Measurements from ENCODE around the gene CIRBP. TPM values are rescaled to one million over a fixed set of nuclear protein-coding genes. Genes with fewer than 3 reads are reported as not detected.

The CIRBP gene
- total and polyA plus RNA-seq, 9 of the 15 experiments (the other 6 are each of a cell fraction or from before 2014, with no cell fraction given): 20.5 to 327 (median 176) TPM

DNA sequence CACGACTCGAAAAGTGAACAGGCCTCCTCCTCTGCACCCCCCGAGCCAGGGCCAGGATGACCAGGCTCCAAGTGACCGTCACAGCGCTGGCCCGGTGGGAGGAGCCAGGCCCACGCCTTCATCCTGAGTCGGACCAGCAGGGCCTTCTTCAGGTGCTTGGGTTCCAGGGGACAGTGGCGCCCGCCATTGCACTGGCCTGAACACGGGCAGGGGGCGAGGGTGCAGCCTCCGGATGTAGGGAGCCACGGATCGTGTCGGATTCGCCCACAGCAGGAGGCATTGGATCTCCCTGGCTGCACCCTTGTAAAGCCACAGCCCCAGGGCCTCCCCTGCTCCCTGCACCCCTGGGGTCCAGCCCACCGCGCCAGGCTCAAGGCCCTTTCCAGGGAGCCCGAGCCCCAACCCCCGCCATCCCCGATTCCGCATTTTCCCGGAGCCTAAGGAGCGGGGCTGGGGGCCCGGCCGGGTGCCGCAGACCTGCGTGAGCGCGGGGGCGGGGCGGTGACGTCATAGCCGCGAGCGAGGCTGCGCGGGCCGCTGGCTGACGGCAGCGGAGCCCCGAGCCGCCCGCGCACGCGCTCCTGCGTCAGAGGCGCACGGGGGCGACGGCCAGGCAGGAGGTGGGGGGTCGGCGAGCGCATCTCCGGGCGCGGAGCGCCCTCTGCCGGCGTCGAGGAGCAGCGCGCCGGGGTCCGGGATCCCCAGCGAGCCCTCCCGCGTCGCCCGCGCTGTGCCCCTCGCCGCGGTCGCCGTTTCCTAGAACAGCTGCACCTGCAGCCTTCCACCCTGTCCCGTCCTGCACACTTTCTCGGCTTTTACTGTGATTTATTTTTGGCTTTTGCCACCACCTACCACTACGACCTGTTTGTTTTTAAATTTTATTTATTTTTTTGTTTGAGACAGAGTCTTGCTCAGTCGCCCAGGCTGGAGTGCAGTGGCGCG is 29.1 kb upstream of the CIRBP start (continued):
- TF ChIP-seq, protein P1, sequence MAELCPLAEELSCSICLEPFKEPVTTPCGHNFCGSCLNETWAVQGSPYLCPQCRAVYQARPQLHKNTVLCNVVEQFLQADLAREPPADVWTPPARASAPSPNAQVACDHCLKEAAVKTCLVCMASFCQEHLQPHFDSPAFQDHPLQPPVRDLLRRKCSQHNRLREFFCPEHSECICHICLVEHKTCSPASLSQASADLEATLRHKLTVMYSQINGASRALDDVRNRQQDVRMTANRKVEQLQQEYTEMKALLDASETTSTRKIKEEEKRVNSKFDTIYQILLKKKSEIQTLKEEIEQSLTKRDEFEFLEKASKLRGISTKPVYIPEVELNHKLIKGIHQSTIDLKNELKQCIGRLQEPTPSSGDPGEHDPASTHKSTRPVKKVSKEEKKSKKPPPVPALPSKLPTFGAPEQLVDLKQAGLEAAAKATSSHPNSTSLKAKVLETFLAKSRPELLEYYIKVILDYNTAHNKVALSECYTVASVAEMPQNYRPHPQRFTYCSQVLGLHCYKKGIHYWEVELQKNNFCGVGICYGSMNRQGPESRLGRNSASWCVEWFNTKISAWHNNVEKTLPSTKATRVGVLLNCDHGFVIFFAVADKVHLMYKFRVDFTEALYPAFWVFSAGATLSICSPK (IDR thresholded peaks at IDR 0.05; ENCODE audit: borderline replicate concordance): no peak
- TF ChIP-seq, protein P2, sequence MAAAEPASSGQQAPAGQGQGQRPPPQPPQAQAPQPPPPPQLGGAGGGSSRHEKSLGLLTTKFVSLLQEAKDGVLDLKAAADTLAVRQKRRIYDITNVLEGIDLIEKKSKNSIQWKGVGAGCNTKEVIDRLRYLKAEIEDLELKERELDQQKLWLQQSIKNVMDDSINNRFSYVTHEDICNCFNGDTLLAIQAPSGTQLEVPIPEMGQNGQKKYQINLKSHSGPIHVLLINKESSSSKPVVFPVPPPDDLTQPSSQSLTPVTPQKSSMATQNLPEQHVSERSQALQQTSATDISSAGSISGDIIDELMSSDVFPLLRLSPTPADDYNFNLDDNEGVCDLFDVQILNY (CRISPR knock-in tag; IDR thresholded peaks at IDR 0.05): no peak
- TF ChIP-seq ELF1 (tag; IDR thresholded peaks at IDR 0.05) (no peak), ZNF140 (CRISPR knock-in tag; IDR thresholded peaks at IDR 0.05) (no peak), EP400 (IDR thresholded peaks at IDR 0.05) (no peak; the same call in 1 of the 2 replicates), ZNF354B (CRISPR knock-in tag; IDR thresholded peaks at IDR 0.05) (no peak), CAMTA2 (CRISPR knock-in tag; conservative IDR thresholded peaks at IDR 0.05) (no peak), DDX20 (tag; IDR thresholded peaks at IDR 0.05; ENCODE audit: low read depth) (no peak), ZNF717 (CRISPR knock-in tag; IDR thresholded peaks at IDR 0.05) (no peak), NR4A1 (CRISPR knock-in tag; IDR thresholded peaks at IDR 0.05) (0 out of 2 replicates have a peak, but pooled peaks have one; percentile 71), NR4A1 (tag; IDR thresholded peaks at IDR 0.05) (0 out of 2 replicates have a peak, but pooled peaks have one; percentile 32), LEF1 (IDR thresholded peaks at IDR 0.05) (no peak)
- TF ChIP-seq, protein P3, sequence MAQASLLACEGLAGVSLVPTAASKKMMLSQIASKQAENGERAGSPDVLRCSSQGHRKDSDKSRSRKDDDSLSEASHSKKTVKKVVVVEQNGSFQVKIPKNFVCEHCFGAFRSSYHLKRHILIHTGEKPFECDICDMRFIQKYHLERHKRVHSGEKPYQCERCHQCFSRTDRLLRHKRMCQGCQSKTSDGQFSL (CRISPR knock-in tag; IDR thresholded peaks at IDR 0.05): peak; percentile 93
- TF ChIP-seq, protein P3 (tag; IDR thresholded peaks at IDR 0.05): peak in 1 of 2 experiments; percentile 61; a peak in 1 of 4 replicates
- TF ChIP-seq, protein P4, sequence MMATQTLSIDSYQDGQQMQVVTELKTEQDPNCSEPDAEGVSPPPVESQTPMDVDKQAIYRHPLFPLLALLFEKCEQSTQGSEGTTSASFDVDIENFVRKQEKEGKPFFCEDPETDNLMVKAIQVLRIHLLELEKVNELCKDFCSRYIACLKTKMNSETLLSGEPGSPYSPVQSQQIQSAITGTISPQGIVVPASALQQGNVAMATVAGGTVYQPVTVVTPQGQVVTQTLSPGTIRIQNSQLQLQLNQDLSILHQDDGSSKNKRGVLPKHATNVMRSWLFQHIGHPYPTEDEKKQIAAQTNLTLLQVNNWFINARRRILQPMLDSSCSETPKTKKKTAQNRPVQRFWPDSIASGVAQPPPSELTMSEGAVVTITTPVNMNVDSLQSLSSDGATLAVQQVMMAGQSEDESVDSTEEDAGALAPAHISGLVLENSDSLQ (IDR thresholded peaks at IDR 0.05): peak; percentile 5; the same call in 1 of the 2 replicates
- TF ChIP-seq, protein P5, sequence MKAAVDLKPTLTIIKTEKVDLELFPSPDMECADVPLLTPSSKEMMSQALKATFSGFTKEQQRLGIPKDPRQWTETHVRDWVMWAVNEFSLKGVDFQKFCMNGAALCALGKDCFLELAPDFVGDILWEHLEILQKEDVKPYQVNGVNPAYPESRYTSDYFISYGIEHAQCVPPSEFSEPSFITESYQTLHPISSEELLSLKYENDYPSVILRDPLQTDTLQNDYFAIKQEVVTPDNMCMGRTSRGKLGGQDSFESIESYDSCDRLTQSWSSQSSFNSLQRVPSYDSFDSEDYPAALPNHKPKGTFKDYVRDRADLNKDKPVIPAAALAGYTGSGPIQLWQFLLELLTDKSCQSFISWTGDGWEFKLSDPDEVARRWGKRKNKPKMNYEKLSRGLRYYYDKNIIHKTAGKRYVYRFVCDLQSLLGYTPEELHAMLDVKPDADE (conservative IDR thresholded peaks at IDR 0.05; ENCODE audit: control insufficient read depth, low read depth, low read length): no peak
- TF ChIP-seq, protein P6, sequence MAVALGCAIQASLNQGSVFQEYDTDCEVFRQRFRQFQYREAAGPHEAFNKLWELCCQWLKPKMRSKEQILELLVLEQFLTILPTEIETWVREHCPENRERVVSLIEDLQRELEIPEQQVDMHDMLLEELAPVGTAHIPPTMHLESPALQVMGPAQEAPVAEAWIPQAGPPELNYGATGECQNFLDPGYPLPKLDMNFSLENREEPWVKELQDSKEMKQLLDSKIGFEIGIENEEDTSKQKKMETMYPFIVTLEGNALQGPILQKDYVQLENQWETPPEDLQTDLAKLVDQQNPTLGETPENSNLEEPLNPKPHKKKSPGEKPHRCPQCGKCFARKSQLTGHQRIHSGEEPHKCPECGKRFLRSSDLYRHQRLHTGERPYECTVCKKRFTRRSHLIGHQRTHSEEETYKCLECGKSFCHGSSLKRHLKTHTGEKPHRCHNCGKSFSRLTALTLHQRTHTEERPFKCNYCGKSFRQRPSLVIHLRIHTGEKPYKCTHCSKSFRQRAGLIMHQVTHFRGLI (CRISPR knock-in tag; IDR thresholded peaks at IDR 0.05): no peak; the same call in 1 of the 2 replicates

Measured in K562 (cell line).